HepG2 (cell line): ENCODE measurements around the gene G6PD. TPM values are rescaled to one million over a fixed set of nuclear protein-coding genes. Genes with fewer than 3 reads are reported as not detected.

Source experiments
- ATAC-seq: fragments of 200-7000 bp; cut with Tn5 transposase; 3 replicates; pipeline ENCODE4 v1.9.1; 2020; ENCODE audit warnings: mild to moderate bottlenecking, moderate library complexity
- BruUV-seq: library from RNA; stranded (reverse); fragments of 400-500 nt; replicated peaks from 2 replicates; lab custom pipeline; 2021; lab: Mats Ljungman, UMichigan
- CTCF ChIA-PET: fragments of 300-600 bp; formaldehyde crosslinking; extraction: SDS; loops from one replicate; lab custom pipeline; 2021; ENCODE audit warnings: low total read pairs, inconsistent platforms, low intra/inter-chr PET ratio; lab: Yijun Ruan, JAX
- POLR2A ChIA-PET: fragments of 350-600 bp; sonication (Branson Sonifier 250); formaldehyde crosslinking; loops from one replicate; lab custom pipeline; 2020; ENCODE audit warnings: antibody characterized with exemption, inconsistent platforms; lab: Yijun Ruan, JAX
- DNase-seq: peaks from one replicate; pipeline ENCODE4 v3.0.0-alpha.2; 2015; ENCODE audit warnings: low spot score
- FAIRE-seq: peaks from 3 replicates; lab custom pipeline; 2011; peaks lifted over from hg19 to GRCh38; lab: Jason Lieb, UNC
- H2AFZ ChIP-seq: one replicate; pipeline ENCODE4 v1.6.1; 2011; ENCODE audit warnings: low read length, inconsistent platforms
- H3K27ac ChIP-seq: fragments of 300-600 bp; 3 replicates; pipeline ENCODE4 v1.8.0; 2011; ENCODE audit warnings: mixed run types, mild to moderate bottlenecking, mixed read lengths, low read length, inconsistent platforms; ENCODE audit not compliant: insufficient read depth; ENCODE audit errors: extremely low read length
- H3K27me3 ChIP-seq, 2 experiments: fragments of 200-600 bp in 1 of 2; 2 replicates in 1 of 2; 3 replicates in 1 of 2; pipeline versions ENCODE4 v1.6.0 to v1.8.0; 2011; ENCODE audit warnings: low read length in 2 of 2, mild to moderate bottlenecking in 2 of 2, moderate library complexity in 2 of 2, inconsistent platforms in 1 of 2; ENCODE audit not compliant: insufficient read depth in 2 of 2, control insufficient read depth in 1 of 2
- H3K36me3 ChIP-seq, 2 experiments: fragments of 200-600 bp in 1 of 2; replicated peaks in 1 of 2; 2 replicates in 1 of 2; 3 replicates in 1 of 2; pipeline versions ENCODE4 v1.5.1 to v1.8.0; 2011; ENCODE audit warnings: low read length in 2 of 2, inconsistent platforms in 1 of 2; ENCODE audit not compliant: insufficient read depth in 2 of 2, control insufficient read depth in 1 of 2
- H3K4me1 ChIP-seq: 2 replicates; pipeline ENCODE4 v1.5.1; 2012; ENCODE audit warnings: low read length, inconsistent platforms; ENCODE audit not compliant: insufficient read depth
- H3K4me2 ChIP-seq: 2 replicates; pipeline ENCODE4 v1.6.0; 2011; ENCODE audit warnings: low read depth, low read length, inconsistent platforms
- H3K4me3 ChIP-seq, 3 experiments: fragments of 200-600 bp in 1 of 3; sonication (generic), shearing (Covaris generic) in 1 of 3; replicated peaks in 1 of 3; 2 replicates each; pipeline ENCODE4 v1.5.1; 2011 to 2016; ENCODE audit warnings: low read length in 3 of 3, inconsistent platforms in 2 of 3, low read depth in 2 of 3, mild to moderate bottlenecking in 2 of 3, control low read depth in 1 of 3, mixed read lengths in 1 of 3; ENCODE audit not compliant: insufficient read depth in 1 of 3
- H3K79me2 ChIP-seq: one replicate; pipeline ENCODE4 v1.6.1; 2011; ENCODE audit warnings: low read length, inconsistent platforms; ENCODE audit not compliant: insufficient read depth
- H3K9ac ChIP-seq: 2 replicates; pipeline ENCODE4 v1.6.0; 2011; ENCODE audit warnings: mild to moderate bottlenecking, low read depth, low read length, inconsistent platforms; ENCODE audit not compliant: insufficient read depth
- H3K9me3 ChIP-seq: 2 replicates; pipeline ENCODE4 v1.5.1; 2012; ENCODE audit warnings: mild to moderate bottlenecking, low read length
- H4K20me1 ChIP-seq: 2 replicates; pipeline ENCODE4 v1.6.0; 2011; ENCODE audit warnings: inconsistent platforms, mild to moderate bottlenecking, low read length, moderate library complexity; ENCODE audit not compliant: insufficient read depth
- HNF4G ChIP-seq, 2 experiments: sonication (generic) in 1 of 2; formaldehyde crosslinking in 1 of 2; IDR thresholded peaks; 2 replicates each; pipeline versions ENCODE4 v1.4.0 to v1.6.1; 2011 to 2020; ENCODE audit warnings: borderline replicate concordance in 2 of 2, low read depth in 2 of 2, mild to moderate bottlenecking in 2 of 2, low read length in 1 of 2, missing genetic modification reagents in 1 of 2, moderate library complexity in 1 of 2
- PAF1 ChIP-seq: IDR thresholded peaks from 2 replicates; pipeline ENCODE4 v1.6.1; 2016; ENCODE audit warnings: missing genetic modification reagents, missing compliant biosample characterization
- SIX4 ChIP-seq: sonication (generic); formaldehyde crosslinking; IDR thresholded peaks from 2 replicates; pipeline ENCODE4 v1.4.0; 2020; ENCODE audit warnings: missing genetic modification reagents
- ZNF343 ChIP-seq: sonication (generic); formaldehyde crosslinking; IDR thresholded peaks from 2 replicates; pipeline ENCODE4 v1.4.0; 2020; ENCODE audit warnings: mild to moderate bottlenecking, missing genetic modification reagents
- ZNF619 ChIP-seq: sonication (generic); formaldehyde crosslinking; IDR thresholded peaks from 2 replicates; pipeline ENCODE4 v1.4.0; 2020; ENCODE audit warnings: mild to moderate bottlenecking, missing genetic modification reagents
- WGBS: methylation state at CpG from one replicate; pipeline ENCODE4 v1.1.6; 2017; ENCODE audit warnings: low lambda C conversion rate; 5-methylcytosine and 5-hydroxymethylcytosine counted together
- in situ Hi-C: cut with HindIII; loops from 2 replicates; pipeline ENCODE4 v1.10.0; 2017; ENCODE audit warnings: low pct_unique_long_range_greater_than_20kb; ENCODE audit not compliant: extremely low pct_ligation_motif_present
- intact Hi-C: fragments of 100-400 bp; cut with micrococcal nuclease; formaldehyde crosslinking; loops from one replicate; pipeline ENCODE4 v1.10.0; 2022; ENCODE audit not compliant: unreplicated experiment
- polyA plus RNA-seq, 8 experiments: library from polyadenylated mRNA; depleted of rRNA in 3 of 8; stranded (reverse) in 7 of 8; unstranded in 1 of 8; fragments of >200 nt; fragmentation: Illumina TruSeq in 4 of 8; extraction: Trizol in 4 of 8; gene quantifications; 2 replicates each; pipeline versions ENCODE4 v1.2.1 to v1.2.3, GENCODE V29; 2011 to 2016; ENCODE audit warnings: low read depth in 4 of 8, missing spikeins in 1 of 8, mixed read lengths in 1 of 8; ENCODE audit not compliant: insufficient read depth in 1 of 8
- total RNA-seq, 5 experiments: library from RNA; depleted of rRNA; stranded (reverse); fragments of >200 nt; fragmentation: Illumina TruSeq; extraction: Trizol; gene quantifications; 2 replicates each; pipeline ENCODE4 v1.2.3, GENCODE V29; 2016; ENCODE audit warnings: low read depth in 1 of 5
- TF ChIP-seq, protein P1 (sequence below): IDR thresholded peaks from 2 replicates; pipeline ENCODE4 v1.6.1; 2018; ENCODE audit warnings: missing genetic modification reagents, mild to moderate bottlenecking, missing compliant biosample characterization
- TF ChIP-seq, protein P2 (sequence below): sonication (generic); formaldehyde crosslinking; IDR thresholded peaks from 2 replicates; pipeline ENCODE4 v1.4.0; 2020; ENCODE audit warnings: mild to moderate bottlenecking, missing genetic modification reagents, borderline replicate concordance

The G6PD gene
- total and polyA plus RNA-seq, 2 of the 13 experiments (the other 11 are each of a cell fraction or from before 2014, with no cell fraction given), result 18.8 to 28.8 TPM

DNA sequence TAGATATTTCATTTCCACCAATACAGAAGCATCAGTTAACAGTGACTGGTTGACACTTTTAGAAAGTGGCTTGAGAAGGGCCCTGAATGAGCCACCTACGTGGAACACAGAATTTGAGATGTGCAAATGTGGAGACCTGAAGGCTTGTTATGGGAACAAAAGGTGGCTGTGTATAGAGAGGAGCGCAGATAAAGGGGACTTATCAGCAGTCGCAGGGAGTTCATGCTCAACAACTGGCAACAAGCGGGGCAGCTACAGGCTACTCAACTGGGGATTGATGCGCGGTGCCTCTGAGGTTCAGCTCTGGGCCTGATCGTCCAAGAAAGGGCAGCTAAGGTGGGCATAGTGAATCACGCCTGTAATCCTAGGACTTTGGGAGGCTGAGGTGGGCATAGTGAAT lies 27.3 kb downstream of the G6PD start:
- no peaks in the 10 kb centered on the region for H3K9me3 ChIP-seq
- H3K4me1 ChIP-seq, result peaks cover 27% of the 10 kb centered on the region
- POLR2A ChIA-PET, result interaction anchor here (3.9 kb wide), 1 partner anchor 8 kb away, joined by 34 read pairs; no protein-coding TSS in a partner anchor
- H2AFZ ChIP-seq, result no peak overlapping the region
- in situ Hi-C loops (loop anchor here (5.0 kb wide), 1 partner anchor 37 kb away; no protein-coding TSS in a partner anchor), intact Hi-C loops (no loop called here)
- H3K4me3 ChIP-seq, result no peak overlapping the region
- H4K20me1 ChIP-seq, result no peaks in the 10 kb centered on the region
- TF ChIP-seq ZNF343 (CRISPR knock-in tag), result no peak
- no peak for TF ChIP-seq ZNF619 (CRISPR knock-in tag)
- TF ChIP-seq, protein P1, sequence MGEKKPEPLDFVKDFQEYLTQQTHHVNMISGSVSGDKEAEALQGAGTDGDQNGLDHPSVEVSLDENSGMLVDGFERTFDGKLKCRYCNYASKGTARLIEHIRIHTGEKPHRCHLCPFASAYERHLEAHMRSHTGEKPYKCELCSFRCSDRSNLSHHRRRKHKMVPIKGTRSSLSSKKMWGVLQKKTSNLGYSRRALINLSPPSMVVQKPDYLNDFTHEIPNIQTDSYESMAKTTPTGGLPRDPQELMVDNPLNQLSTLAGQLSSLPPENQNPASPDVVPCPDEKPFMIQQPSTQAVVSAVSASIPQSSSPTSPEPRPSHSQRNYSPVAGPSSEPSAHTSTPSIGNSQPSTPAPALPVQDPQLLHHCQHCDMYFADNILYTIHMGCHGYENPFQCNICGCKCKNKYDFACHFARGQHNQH (CRISPR knock-in tag), result no peak
- no peak for TF ChIP-seq PAF1 (CRISPR knock-in tag)
- no peak overlapping the region for H3K9ac ChIP-seq
- no peaks in the 10 kb centered on the region for H3K79me2 ChIP-seq
- 100% methylated on average over 2 of the region's 8 CpGs for WGBS
- ATAC-seq (no peak), FAIRE-seq (no peak), DNase-seq (no peak)
- H3K4me2 ChIP-seq, result no peak overlapping the region
- no peak overlapping the region for H3K27ac ChIP-seq
- BruUV-seq, result no TSS peak
- H3K27me3 ChIP-seq, result no peaks in the 10 kb centered on the region
- CTCF ChIA-PET, result no interaction called here
- no peaks in the 10 kb centered on the region for H3K36me3 ChIP-seq

DNA sequence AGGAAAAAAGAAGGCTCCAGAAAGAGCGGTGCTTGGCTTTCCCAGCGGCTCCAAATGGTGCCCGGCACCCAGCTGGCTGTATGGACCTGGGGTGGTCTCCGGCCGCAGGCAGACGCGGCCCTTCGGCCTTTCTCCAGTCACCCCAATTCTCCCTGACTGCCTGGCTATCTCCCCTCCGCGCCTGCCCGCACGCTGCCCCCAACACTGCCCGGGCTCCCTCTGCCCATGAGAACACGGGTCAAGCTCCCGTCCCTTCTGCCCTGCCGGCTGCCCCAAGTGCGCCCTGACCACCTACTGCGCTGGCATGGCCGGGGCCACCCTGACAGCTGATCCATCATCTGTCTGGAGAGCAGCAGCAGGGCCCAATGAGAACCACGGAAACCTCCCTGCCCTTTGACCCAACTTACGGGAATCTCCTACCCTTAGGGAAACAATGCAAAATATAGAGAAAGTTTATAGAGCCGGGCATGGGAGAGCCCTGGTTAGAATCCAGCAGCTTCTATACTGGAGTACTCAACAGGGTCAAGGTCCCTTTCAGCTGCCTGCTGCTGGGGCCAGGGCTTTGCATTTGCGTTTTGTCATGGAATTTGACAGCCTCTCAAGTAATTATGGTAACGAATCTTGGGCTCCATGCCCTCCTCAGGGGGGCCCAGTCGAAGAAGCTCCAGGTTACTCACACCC lies 29.4 kb downstream of the G6PD start:
- FAIRE-seq, result peak; percentile 79
- H3K27me3 ChIP-seq, result no peaks in the 10 kb centered on the region
- ChIA-PET CTCF (no interaction called here), POLR2A (interaction anchor here (0.7 to 3.9 kb wide), 12 partner anchors 10 to 148 kb away, joined by 3 to 34 read pairs (median 8); partner anchors contain the start of genes LAGE3, RPL10, SLC10A3 and TAFAZZIN)
- peaks cover 25% of the 10 kb centered on the region for H3K4me1 ChIP-seq
- in situ Hi-C loops, result loop anchor here (5.0 kb wide), 1 partner anchor 35 kb away; no protein-coding TSS in a partner anchor
- H3K4me3 ChIP-seq, result peak overlapping the region; percentile 55 to 73 (median 60); a peak in 5 of 6 replicates
- peak overlapping the region; percentile 91 for H3K4me2 ChIP-seq
- no peak overlapping the region for H2AFZ ChIP-seq
- H4K20me1 ChIP-seq, result no peaks in the 10 kb centered on the region
- DNase-seq, result peak; percentile 67
- H3K9ac ChIP-seq, result peak overlapping the region; percentile 80
- no peaks in the 10 kb centered on the region for H3K79me2 ChIP-seq
- peak overlapping the region; percentile 86 for H3K27ac ChIP-seq
- TSS peak; percentile 58 for BruUV-seq
- ATAC-seq, result peak; percentile 71
- no peaks in the 10 kb centered on the region for H3K9me3 ChIP-seq
- 0% methylated on average over 2 of the region's 25 CpGs for WGBS
- intact Hi-C loops, result no loop called here
- no peaks in the 10 kb centered on the region for H3K36me3 ChIP-seq
- TF ChIP-seq SIX4 (CRISPR knock-in tag) (no peak), HNF4G (IDR thresholded peaks at IDR 0.05; ENCODE audit: borderline replicate concordance, low read depth, low read length) (peak; percentile 7; the same call in 1 of the 2 replicates), HNF4G (CRISPR knock-in tag; IDR thresholded peaks at IDR 0.05; ENCODE audit: borderline replicate concordance, low read depth) (no peak)
- TF ChIP-seq, protein P2, sequence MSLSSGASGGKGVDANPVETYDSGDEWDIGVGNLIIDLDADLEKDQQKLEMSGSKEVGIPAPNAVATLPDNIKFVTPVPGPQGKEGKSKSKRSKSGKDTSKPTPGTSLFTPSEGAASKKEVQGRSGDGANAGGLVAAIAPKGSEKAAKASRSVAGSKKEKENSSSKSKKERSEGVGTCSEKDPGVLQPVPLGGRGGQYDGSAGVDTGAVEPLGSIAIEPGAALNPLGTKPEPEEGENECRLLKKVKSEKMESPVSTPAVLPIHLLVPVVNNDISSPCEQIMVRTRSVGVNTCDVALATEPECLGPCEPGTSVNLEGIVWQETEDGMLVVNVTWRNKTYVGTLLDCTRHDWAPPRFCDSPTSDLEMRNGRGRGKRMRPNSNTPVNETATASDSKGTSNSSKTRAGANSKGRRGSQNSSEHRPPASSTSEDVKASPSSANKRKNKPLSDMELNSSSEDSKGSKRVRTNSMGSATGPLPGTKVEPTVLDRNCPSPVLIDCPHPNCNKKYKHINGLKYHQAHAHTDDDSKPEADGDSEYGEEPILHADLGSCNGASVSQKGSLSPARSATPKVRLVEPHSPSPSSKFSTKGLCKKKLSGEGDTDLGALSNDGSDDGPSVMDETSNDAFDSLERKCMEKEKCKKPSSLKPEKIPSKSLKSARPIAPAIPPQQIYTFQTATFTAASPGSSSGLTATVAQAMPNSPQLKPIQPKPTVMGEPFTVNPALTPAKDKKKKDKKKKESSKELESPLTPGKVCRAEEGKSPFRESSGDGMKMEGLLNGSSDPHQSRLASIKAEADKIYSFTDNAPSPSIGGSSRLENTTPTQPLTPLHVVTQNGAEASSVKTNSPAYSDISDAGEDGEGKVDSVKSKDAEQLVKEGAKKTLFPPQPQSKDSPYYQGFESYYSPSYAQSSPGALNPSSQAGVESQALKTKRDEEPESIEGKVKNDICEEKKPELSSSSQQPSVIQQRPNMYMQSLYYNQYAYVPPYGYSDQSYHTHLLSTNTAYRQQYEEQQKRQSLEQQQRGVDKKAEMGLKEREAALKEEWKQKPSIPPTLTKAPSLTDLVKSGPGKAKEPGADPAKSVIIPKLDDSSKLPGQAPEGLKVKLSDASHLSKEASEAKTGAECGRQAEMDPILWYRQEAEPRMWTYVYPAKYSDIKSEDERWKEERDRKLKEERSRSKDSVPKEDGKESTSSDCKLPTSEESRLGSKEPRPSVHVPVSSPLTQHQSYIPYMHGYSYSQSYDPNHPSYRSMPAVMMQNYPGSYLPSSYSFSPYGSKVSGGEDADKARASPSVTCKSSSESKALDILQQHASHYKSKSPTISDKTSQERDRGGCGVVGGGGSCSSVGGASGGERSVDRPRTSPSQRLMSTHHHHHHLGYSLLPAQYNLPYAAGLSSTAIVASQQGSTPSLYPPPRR (CRISPR knock-in tag), result no peak
